ENCODE data around the gene ZNF512B. TPM values are rescaled to one million over a fixed set of nuclear protein-coding genes. Genes with fewer than 3 reads are reported as not detected.
"Not testable (repeated sequence)": the region's sequence is repeated elsewhere in the genome, so short reads cannot be mapped to it uniquely, and the experiment has no call there.

The ZNF512B gene
- polyA plus RNA-seq, 3 donors: 0.10 to 2.6 TPM; not detected in 1

- H3K9me3 ChIP-seq (replicated peaks in 1 of 2; ENCODE audit: control insufficient read depth in 1 of 2, insufficient read depth in 1 of 2, low read length in 2 of 2): peaks cover 0 to 22% of the 10 kb centered on the region in 2 donors
- Mint-ChIP-seq H3K27me3 (ENCODE audit: low read depth in 3 of 3) (peaks cover 0 to 5% (median 3%) of the 10 kb centered on the region in 3 donors), H3K9me3 (peaks cover 0 to 23% (median 12%) of the 10 kb centered on the region in 7 donors), H3K27ac (no peak overlapping the region), H3K4me3 (no peak overlapping the region), H3K4me1 (peaks cover 4% of the 10 kb centered on the region), H3K36me3 (peaks cover 17 to 28% of the 10 kb centered on the region in 2 donors)
- H3K36me3 ChIP-seq (replicated peaks in 1 of 2; ENCODE audit: control insufficient read depth in 1 of 2, insufficient read depth in 2 of 2, low read length in 2 of 2): peaks cover 4 to 16% of the 10 kb centered on the region in 2 donors
- no peak overlapping the region for H3K4me3 ChIP-seq (replicated peaks in 1 of 3; ENCODE audit: low read depth in 2 of 3, low read length in 3 of 3)
- H3K27ac ChIP-seq (ENCODE audit: low read depth in 1 of 2, low read length in 2 of 2): no peak overlapping the region
- H3K4me2 ChIP-seq (replicated peaks; ENCODE audit: extremely low read depth, low read length, poor library complexity, severe bottlenecking): no peak overlapping the region
- H3K79me2 ChIP-seq (ENCODE audit: insufficient read depth, low read length): no peaks in the 10 kb centered on the region
- intact Hi-C loops (cut with micrococcal nuclease): no loop called here
- no peak overlapping the region for H3K9ac ChIP-seq (ENCODE audit: insufficient read depth, low read length, poor library complexity, severe bottlenecking)
- TF ChIP-seq, protein P1, sequence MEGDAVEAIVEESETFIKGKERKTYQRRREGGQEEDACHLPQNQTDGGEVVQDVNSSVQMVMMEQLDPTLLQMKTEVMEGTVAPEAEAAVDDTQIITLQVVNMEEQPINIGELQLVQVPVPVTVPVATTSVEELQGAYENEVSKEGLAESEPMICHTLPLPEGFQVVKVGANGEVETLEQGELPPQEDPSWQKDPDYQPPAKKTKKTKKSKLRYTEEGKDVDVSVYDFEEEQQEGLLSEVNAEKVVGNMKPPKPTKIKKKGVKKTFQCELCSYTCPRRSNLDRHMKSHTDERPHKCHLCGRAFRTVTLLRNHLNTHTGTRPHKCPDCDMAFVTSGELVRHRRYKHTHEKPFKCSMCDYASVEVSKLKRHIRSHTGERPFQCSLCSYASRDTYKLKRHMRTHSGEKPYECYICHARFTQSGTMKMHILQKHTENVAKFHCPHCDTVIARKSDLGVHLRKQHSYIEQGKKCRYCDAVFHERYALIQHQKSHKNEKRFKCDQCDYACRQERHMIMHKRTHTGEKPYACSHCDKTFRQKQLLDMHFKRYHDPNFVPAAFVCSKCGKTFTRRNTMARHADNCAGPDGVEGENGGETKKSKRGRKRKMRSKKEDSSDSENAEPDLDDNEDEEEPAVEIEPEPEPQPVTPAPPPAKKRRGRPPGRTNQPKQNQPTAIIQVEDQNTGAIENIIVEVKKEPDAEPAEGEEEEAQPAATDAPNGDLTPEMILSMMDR (IDR thresholded peaks at IDR 0.05): no peak
- 97% methylated on average over 12 of the region's 26 CpGs for WGBS (ENCODE audit: insufficient coverage)
- no peak overlapping the region for H2AFZ ChIP-seq (ENCODE audit: insufficient read depth, low read depth, low read length, poor library complexity, severe bottlenecking)
- DNase-seq: no peak
- no peaks in the 10 kb centered on the region for H3K27me3 ChIP-seq (ENCODE audit: control insufficient read depth in 2 of 2, insufficient read depth in 2 of 2, low read length in 2 of 2)
- H3K4me1 ChIP-seq (ENCODE audit: control insufficient read depth in 1 of 2, insufficient read depth in 2 of 2, low read length in 2 of 2): peaks cover 6 to 8% of the 10 kb centered on the region in 2 donors
- no peaks in the 10 kb centered on the region for H4K20me1 ChIP-seq (ENCODE audit: insufficient read depth, low read length)
These were observed 7.9 kb downstream of the ZNF512B start for GRCh38 chr20:63961664-63962425.

GRCh38 chr20:63960654-63961621 lies 8.8 kb downstream of the ZNF512B start:
- H3K27ac ChIP-seq (ENCODE audit: low read depth in 1 of 2, low read length in 2 of 2); H3K4me1 Mint-ChIP-seq; H3K4me2 ChIP-seq (replicated peaks; ENCODE audit: extremely low read depth, low read length, poor library complexity, severe bottlenecking); H3K4me3 ChIP-seq (replicated peaks in 1 of 3; ENCODE audit: low read depth in 2 of 3, low read length in 3 of 3); intact Hi-C loops (cut with micrococcal nuclease); H3K27me3 ChIP-seq (ENCODE audit: control insufficient read depth in 2 of 2, insufficient read depth in 2 of 2, low read length in 2 of 2); H4K20me1 ChIP-seq (ENCODE audit: insufficient read depth, low read length); DNase-seq; H3K9ac ChIP-seq (ENCODE audit: insufficient read depth, low read length, poor library complexity, severe bottlenecking); H2AFZ ChIP-seq (ENCODE audit: insufficient read depth, low read depth, low read length, poor library complexity, severe bottlenecking); H3K4me3 Mint-ChIP-seq; H3K27me3 Mint-ChIP-seq (ENCODE audit: low read depth in 3 of 3); H3K79me2 ChIP-seq (ENCODE audit: insufficient read depth, low read length): not testable (repeated sequence)
- WGBS (ENCODE audit: insufficient coverage): 87% methylated on average over 13 of the region's 15 CpGs
- peaks cover 12 to 19% of the 10 kb centered on the region in 2 donors for H3K36me3 Mint-ChIP-seq
- peaks cover 10 to 14% of the 10 kb centered on the region in 2 donors for H3K4me1 ChIP-seq (ENCODE audit: control insufficient read depth in 1 of 2, insufficient read depth in 2 of 2, low read length in 2 of 2)
- H3K9me3 Mint-ChIP-seq: peaks cover 0 to 14% (median 5%) of the 10 kb centered on the region in 7 donors
- H3K9me3 ChIP-seq (replicated peaks in 1 of 2; ENCODE audit: control insufficient read depth in 1 of 2, insufficient read depth in 1 of 2, low read length in 2 of 2): peaks cover 0 to 13% of the 10 kb centered on the region in 2 donors
- peaks cover 4 to 11% of the 10 kb centered on the region in 2 donors for H3K36me3 ChIP-seq (replicated peaks in 1 of 2; ENCODE audit: control insufficient read depth in 1 of 2, insufficient read depth in 2 of 2, low read length in 2 of 2)
- peak overlapping the region in 1 of 7 donors; percentile 32 for H3K27ac Mint-ChIP-seq
